Measurements from ENCODE around the gene ISYNA1.

GRCh38 chr19:18467978-18468377 lies 30.0 kb upstream of the ISYNA1 start:
- TF ChIP-seq, protein P1, sequence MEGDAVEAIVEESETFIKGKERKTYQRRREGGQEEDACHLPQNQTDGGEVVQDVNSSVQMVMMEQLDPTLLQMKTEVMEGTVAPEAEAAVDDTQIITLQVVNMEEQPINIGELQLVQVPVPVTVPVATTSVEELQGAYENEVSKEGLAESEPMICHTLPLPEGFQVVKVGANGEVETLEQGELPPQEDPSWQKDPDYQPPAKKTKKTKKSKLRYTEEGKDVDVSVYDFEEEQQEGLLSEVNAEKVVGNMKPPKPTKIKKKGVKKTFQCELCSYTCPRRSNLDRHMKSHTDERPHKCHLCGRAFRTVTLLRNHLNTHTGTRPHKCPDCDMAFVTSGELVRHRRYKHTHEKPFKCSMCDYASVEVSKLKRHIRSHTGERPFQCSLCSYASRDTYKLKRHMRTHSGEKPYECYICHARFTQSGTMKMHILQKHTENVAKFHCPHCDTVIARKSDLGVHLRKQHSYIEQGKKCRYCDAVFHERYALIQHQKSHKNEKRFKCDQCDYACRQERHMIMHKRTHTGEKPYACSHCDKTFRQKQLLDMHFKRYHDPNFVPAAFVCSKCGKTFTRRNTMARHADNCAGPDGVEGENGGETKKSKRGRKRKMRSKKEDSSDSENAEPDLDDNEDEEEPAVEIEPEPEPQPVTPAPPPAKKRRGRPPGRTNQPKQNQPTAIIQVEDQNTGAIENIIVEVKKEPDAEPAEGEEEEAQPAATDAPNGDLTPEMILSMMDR (IDR thresholded peaks at IDR 0.05; ENCODE audit: low read depth, low read length, poor library complexity, severe bottlenecking), result no peak
- no peak for TF ChIP-seq EZH2phosphoT487 (IDR thresholded peaks at IDR 0.05; ENCODE audit: borderline replicate concordance, low read length)

All from DOHH2 (cell line).